Retinal pigment epithelial cell (primary cell): ENCODE results near the gene JUP.

Experiments
- DNase-seq: peaks from one replicate; pipeline ENCODE4 v3.0.0-alpha.2; 2010; ENCODE audit warnings: low read depth
- H3K4me3 ChIP-seq: 2 replicates; pipeline ENCODE4 v1.5.1; 2011; ENCODE audit warnings: mild to moderate bottlenecking, low read length, control low read depth, moderate library complexity
- CTCF ChIP-seq: conservative IDR thresholded peaks from 2 replicates; pipeline ENCODE4 v1.5.1; 2011; ENCODE audit warnings: low read depth, low read length, control low read depth, inconsistent platforms

The JUP gene

GRCh38 chr17:41775394-41776226, 10.9 kb downstream of the JUP start:
- no peak overlapping the region for H3K4me3 ChIP-seq
- TF ChIP-seq CTCF = no peak
- no peak for DNase-seq

- no peak for TF ChIP-seq CTCF
- H3K4me3 ChIP-seq = no peak overlapping the region
- DNase-seq = no peak
Measured at GRCh38 chr17:41773731-41774193, 12.7 kb downstream of the JUP start.

GRCh38 chr17:41773190-41773588, 13.3 kb downstream of the JUP start:
- no peak overlapping the region for H3K4me3 ChIP-seq
- no peak for TF ChIP-seq CTCF
- no peak for DNase-seq

- no peak for TF ChIP-seq CTCF
Measured at GRCh38 chr17:41772586-41773189, 13.8 kb downstream of the JUP start.

GRCh38 chr17:41772218-41772585, 14.3 kb downstream of the JUP start:
- no peak overlapping the region for H3K4me3 ChIP-seq
- no peak for DNase-seq
- no peak for TF ChIP-seq CTCF

More at GRCh38 chr17:41772586-41773189, 13.8 kb downstream of the JUP start:
- DNase-seq = no peak
- no peak overlapping the region for H3K4me3 ChIP-seq

- no peak for DNase-seq
- no peak overlapping the region for H3K4me3 ChIP-seq
- TF ChIP-seq CTCF = no peak
Measured at GRCh38 chr17:41771389-41772206, 14.9 kb downstream of the JUP start.
